22Rv1 (cell line): ENCODE measurements around the gene XRCC2.

ENCODE experiments used
- H3K27ac ChIP-seq: fragments of 450-650 bp; 2 replicates; pipeline ENCODE4 v1.5.1; 2017
- ZFX ChIP-seq: fragments of 450-650 bp; IDR thresholded peaks from 2 replicates; pipeline ENCODE4 v1.6.1; 2017; ENCODE audit warnings: antibody characterized with exemption, borderline replicate concordance
- TF ChIP-seq, protein P1 (sequence below): fragments of 450-650 bp; IDR thresholded peaks from 2 replicates; pipeline ENCODE4 v1.5.1; 2017; ENCODE audit warnings: mild to moderate bottlenecking

XRCC2 gene

DNA sequence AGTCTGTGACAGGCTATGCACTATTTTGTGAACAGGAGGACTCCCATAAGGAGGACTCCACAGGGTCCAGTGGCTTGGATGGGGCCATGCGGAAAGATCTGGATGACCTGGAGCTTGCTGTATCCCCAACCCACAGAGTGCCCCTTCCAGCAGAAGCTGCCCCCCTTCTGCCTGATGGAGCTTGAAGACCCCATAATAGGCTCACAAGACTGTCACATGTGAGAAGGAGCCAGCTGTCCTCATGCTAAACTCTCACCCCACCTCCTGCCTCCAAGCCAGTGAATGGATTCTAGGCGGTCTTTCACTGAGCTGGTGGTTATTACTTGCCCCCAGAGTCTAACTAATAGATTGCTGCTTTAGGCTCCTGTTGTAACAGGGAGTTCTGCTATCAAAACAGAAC lies 79.1 kb downstream of the XRCC2 start:
- H3K27ac ChIP-seq, result no peak overlapping the region
- no peak for TF ChIP-seq ZFX
- TF ChIP-seq, protein P1, sequence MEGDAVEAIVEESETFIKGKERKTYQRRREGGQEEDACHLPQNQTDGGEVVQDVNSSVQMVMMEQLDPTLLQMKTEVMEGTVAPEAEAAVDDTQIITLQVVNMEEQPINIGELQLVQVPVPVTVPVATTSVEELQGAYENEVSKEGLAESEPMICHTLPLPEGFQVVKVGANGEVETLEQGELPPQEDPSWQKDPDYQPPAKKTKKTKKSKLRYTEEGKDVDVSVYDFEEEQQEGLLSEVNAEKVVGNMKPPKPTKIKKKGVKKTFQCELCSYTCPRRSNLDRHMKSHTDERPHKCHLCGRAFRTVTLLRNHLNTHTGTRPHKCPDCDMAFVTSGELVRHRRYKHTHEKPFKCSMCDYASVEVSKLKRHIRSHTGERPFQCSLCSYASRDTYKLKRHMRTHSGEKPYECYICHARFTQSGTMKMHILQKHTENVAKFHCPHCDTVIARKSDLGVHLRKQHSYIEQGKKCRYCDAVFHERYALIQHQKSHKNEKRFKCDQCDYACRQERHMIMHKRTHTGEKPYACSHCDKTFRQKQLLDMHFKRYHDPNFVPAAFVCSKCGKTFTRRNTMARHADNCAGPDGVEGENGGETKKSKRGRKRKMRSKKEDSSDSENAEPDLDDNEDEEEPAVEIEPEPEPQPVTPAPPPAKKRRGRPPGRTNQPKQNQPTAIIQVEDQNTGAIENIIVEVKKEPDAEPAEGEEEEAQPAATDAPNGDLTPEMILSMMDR, result no peak
